ENCODE results near the gene ROCK1. TPM values are rescaled to one million over a fixed set of nuclear protein-coding genes. Genes with fewer than 3 reads are reported as not detected.

ROCK1 gene
- total and polyA plus RNA-seq, 2 of the 8 experiments (the other 6 are each of a cell fraction or from before 2014, with no cell fraction given): 4.2 to 48.9 TPM

- Histone ChIP-seq H3K79me1 (ENCODE audit: low read depth, low read length) (no peaks in the 10 kb centered on the region), H3K4me3 (ENCODE audit: extremely low read depth in 1 of 4, insufficient read depth in 2 of 4, low read depth in 3 of 4, low read length in 4 of 4) (no peak overlapping the region), H3K4ac (replicated peaks; ENCODE audit: insufficient read length, low read depth, low read length) (no peak overlapping the region), H4K20me1 (replicated peaks in 1 of 2; ENCODE audit: control insufficient read depth in 1 of 2, insufficient read depth in 2 of 2, low read length in 2 of 2) (no peaks in the 10 kb centered on the region), H2BK15ac (ENCODE audit: low read length) (no peak overlapping the region), H4K91ac (replicated peaks; ENCODE audit: insufficient read length, low read length) (no peak overlapping the region), H3K27me3 (replicated peaks in 1 of 4; ENCODE audit: control insufficient read depth in 3 of 4, extremely low read depth in 1 of 4, insufficient read depth in 3 of 4, low read length in 3 of 4) (no peaks in the 10 kb centered on the region), H3K23ac (ENCODE audit: insufficient read length) (no peak overlapping the region), H3K14ac (ENCODE audit: insufficient read length) (no peak overlapping the region), H3K18ac (ENCODE audit: extremely low read depth, low read length) (no peak overlapping the region), H2BK20ac (ENCODE audit: low read length) (no peak overlapping the region), H2AK5ac (ENCODE audit: low read depth, low read length) (no peak overlapping the region), H2AFZ (ENCODE audit: low read length) (no peak overlapping the region), H3K9ac (replicated peaks in 1 of 4; ENCODE audit: extremely low read depth in 1 of 4, low read depth in 3 of 4, low read length in 3 of 4) (no peak overlapping the region), H3K9me3 (ENCODE audit: insufficient read depth in 2 of 2, low read depth in 1 of 2, low read length in 1 of 2) (no peaks in the 10 kb centered on the region), H2BK120ac (replicated peaks; ENCODE audit: low read depth, low read length) (no peak overlapping the region), H2BK12ac (ENCODE audit: low read depth, low read length) (no peak overlapping the region), H3K56ac (replicated peaks; ENCODE audit: insufficient read length, low read depth, low read length) (no peak overlapping the region), H2BK5ac (ENCODE audit: low read depth, low read length) (no peak overlapping the region), H3K4me1 (replicated peaks in 1 of 4; ENCODE audit: control insufficient read depth in 3 of 4, insufficient read depth in 4 of 4, low read length in 3 of 4) (no peaks in the 10 kb centered on the region), H4K8ac (ENCODE audit: extremely low read depth, insufficient read depth, low read length) (no peak overlapping the region), H3K36me3 (ENCODE audit: control insufficient read depth in 2 of 4, insufficient read depth in 4 of 4, low read length in 3 of 4) (peaks cover 0 to 13% (median 2%) of the 10 kb centered on the region in 4 experiments; a peak in 4 of 8 replicates), H3K27ac (ENCODE audit: low read depth, low read length) (no peak overlapping the region), H3K79me2 (ENCODE audit: control insufficient read depth in 1 of 2, insufficient read depth in 2 of 2, low read length in 2 of 2) (no peaks in the 10 kb centered on the region), H3K4me2 (ENCODE audit: insufficient read depth in 1 of 2, low read depth in 2 of 2, low read length in 2 of 2) (no peak overlapping the region), H4K5ac (ENCODE audit: insufficient read length, low read depth, low read length) (no peak overlapping the region), H3K23me2 (ENCODE audit: low read depth, low read length) (no peaks in the 10 kb centered on the region)
- ChIA-PET POLR2A (ENCODE audit: partially characterized antibody) (no interaction called here), CTCF (ENCODE audit: partially characterized antibody) (interaction anchor here (1.5 kb wide), 1 partner anchor 17 kb away, joined by 3 read pairs; no protein-coding TSS in a partner anchor)
- DNase-seq (ENCODE audit: low read depth in 1 of 2, low spot score in 2 of 2): no peak
- no peak for FAIRE-seq
- WGBS, 2 experiments (ENCODE audit: extremely low coverage in 1 of 2, insufficient coverage in 1 of 2, insufficient read length in 1 of 2, insufficient replicate concordance in 2 of 2, low coverage in 1 of 2, low lambda C conversion rate in 2 of 2, missing lambda C conversion rate in 1 of 2): 82% methylated on average over 3 of the region's 3 CpGs; no CpG with 5 or more reads in 1 of the 2 experiments
- TF ChIP-seq SAP30 (IDR thresholded peaks at IDR 0.05; ENCODE audit: insufficient read depth, insufficient replicate concordance, low read length): no peak
- TF ChIP-seq JUND (IDR thresholded peaks at IDR 0.05; ENCODE audit: low read length): no peak
- TF ChIP-seq TCF12 (IDR thresholded peaks at IDR 0.05; ENCODE audit: low read depth, low read length): no peak
- no peak for TF ChIP-seq TAF7 (optimal IDR thresholded peaks at IDR 0.05; ENCODE audit: borderline replicate concordance, low read depth, low read length)
- no peak for TF ChIP-seq SIN3A (conservative IDR thresholded peaks at IDR 0.05 in 1 of 2, IDR thresholded peaks at IDR 0.05 in 1 of 2; ENCODE audit: low read depth in 1 of 2, low read length in 2 of 2)
- no peak for TF ChIP-seq ZNF274 (IDR thresholded peaks at IDR 0.05; ENCODE audit: borderline replicate concordance, extremely low read depth, low read length)
- TF ChIP-seq KDM5A (IDR thresholded peaks at IDR 0.05; ENCODE audit: low read length): no peak
- no peak for TF ChIP-seq BCL11A (IDR thresholded peaks at IDR 0.05; ENCODE audit: low read depth in 2 of 2, low read length in 2 of 2)
- no peak for TF ChIP-seq MAFK (IDR thresholded peaks at IDR 0.05; ENCODE audit: low read depth, low read length)
- TF ChIP-seq CBX5 (IDR thresholded peaks at IDR 0.05; ENCODE audit: low read depth, low read length): no peak
- no peak for TF ChIP-seq RNF2 (IDR thresholded peaks at IDR 0.05; ENCODE audit: borderline replicate concordance, low read depth, low read length, missing control alignments, poor library complexity, severe bottlenecking)
Observed at GRCh38 chr18:20988726-20989125, 122.9 kb downstream of the ROCK1 start.

Data from H1 (cell line).